ENCODE measurements around the gene FAM83F. TPM values are rescaled to one million over a fixed set of nuclear protein-coding genes. Genes with fewer than 3 reads are reported as not detected.

Gene FAM83F
- total RNA-seq, 1 donor from 2014 or later, result 1.4 TPM

- ATAC-seq (no peak), DNase-seq (no peak)
- Histone ChIP-seq H3K9me3 (no peaks in the 10 kb centered on the region), H3K27me3 (ENCODE audit: low read depth) (peaks cover 7% of the 10 kb centered on the region), H3K4me3 (no peak overlapping the region), H3K27ac (no peak overlapping the region), H3K4me1 (peaks cover 28% of the 10 kb centered on the region), H3K36me3 (no peaks in the 10 kb centered on the region)
- intact Hi-C loops (cut with DNase I), result no loop called here
- no peak for TF ChIP-seq CTCF (IDR thresholded peaks at IDR 0.05)
Observed at GRCh38 chr22:40037320-40037719, 42.6 kb downstream of the FAM83F start.

DNA sequence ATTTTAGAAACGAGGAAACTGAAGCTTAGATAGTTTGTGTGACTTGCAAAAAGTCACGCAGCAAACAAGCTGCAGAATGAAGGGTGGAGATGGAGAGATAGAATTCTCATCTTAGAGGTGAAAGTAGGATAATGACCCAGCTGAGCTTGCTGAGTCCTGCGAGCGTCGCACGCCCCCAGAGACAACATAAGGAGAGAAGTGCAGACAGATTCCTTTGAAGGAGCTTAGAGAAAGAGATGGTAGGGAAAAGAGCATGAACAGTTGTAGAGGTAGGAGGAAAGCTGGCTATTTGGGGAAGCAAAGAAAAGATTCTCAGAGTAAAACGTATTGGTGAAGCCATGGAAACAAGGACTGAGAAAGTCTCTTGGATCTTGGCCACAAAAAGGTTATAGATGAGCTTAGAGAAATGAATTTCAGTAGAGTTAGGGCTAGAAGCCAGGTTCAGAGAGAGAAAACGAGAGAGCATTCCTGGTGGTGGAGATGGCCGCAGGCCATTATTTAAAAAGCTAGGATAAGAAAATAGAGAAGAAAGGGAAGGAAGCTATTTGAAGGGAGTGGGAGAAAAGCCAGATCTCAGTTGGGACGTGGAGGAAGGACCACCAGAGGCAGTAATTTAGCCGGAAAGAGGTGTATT is 44.8 kb downstream of the FAM83F start:
- Histone ChIP-seq H3K9me3 (no peaks in the 10 kb centered on the region), H3K27me3 (ENCODE audit: low read depth) (peaks cover 7% of the 10 kb centered on the region), H3K27ac (no peak overlapping the region), H3K4me3 (no peak overlapping the region), H3K36me3 (no peaks in the 10 kb centered on the region), H3K4me1 (peaks cover 41% of the 10 kb centered on the region)
- no peak for TF ChIP-seq CTCF (IDR thresholded peaks at IDR 0.05)
- ATAC-seq (no peak), DNase-seq (no peak)
- intact Hi-C loops (cut with DNase I), result no loop called here

GRCh38 chr22:40040927-40041326 is 46.2 kb downstream of the FAM83F start:
- Histone ChIP-seq H3K27me3 (ENCODE audit: low read depth) (peaks cover 7% of the 10 kb centered on the region), H3K36me3 (no peaks in the 10 kb centered on the region), H3K27ac (peak overlapping the region; percentile 47), H3K9me3 (no peaks in the 10 kb centered on the region), H3K4me1 (peaks cover 46% of the 10 kb centered on the region), H3K4me3 (no peak overlapping the region)
- DNase-seq (no peak), ATAC-seq (no peak)
- intact Hi-C loops (cut with DNase I), result no loop called here
- TF ChIP-seq CTCF (IDR thresholded peaks at IDR 0.05), result no peak

DNA sequence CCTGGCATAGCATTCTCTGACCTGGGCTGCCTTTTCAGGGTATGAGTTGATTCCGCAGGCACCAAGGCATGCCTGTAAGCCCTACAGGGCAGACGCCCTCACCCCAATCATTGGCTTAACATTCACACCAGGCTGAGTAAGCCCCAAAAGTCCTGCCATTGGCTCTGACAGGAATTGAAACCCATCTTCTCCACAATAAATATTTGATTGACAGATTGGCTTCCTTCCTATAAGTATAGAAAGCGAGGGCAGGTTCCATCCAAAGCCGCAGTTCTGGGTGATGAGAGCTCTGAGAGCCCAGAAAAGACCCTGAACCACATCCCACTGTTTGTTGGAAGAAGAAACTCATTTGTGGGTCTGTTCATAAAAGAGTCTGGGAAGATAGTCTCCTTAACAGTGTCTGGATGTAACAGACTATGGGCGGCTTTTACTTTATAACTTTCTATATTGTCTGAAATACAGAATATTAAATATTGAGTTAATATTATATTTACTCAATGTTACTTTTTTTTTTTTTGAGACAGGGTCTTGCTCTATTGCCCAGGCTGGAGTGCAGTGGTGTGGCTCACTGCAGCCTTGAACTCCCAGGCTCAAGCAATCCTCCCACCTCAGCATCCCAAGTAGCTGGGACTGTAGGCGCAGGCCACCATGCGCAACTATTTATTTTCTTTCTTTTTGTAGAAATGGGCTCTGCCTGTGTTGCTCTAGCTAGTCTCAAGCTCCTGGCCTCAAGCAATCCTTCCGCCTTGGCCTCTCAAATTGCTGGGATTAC is 46.8 kb downstream of the FAM83F start:
- no peak overlapping the region for H3K4me3 ChIP-seq
- H3K27ac ChIP-seq, result peak overlapping the region; percentile 47
- DNase-seq (no peak), ATAC-seq (no peak)
- H3K27me3 ChIP-seq (ENCODE audit: low read depth), result peaks cover 7% of the 10 kb centered on the region
- no peaks in the 10 kb centered on the region for H3K36me3 ChIP-seq
- H3K9me3 ChIP-seq, result no peaks in the 10 kb centered on the region
- intact Hi-C loops (cut with DNase I), result no loop called here
- H3K4me1 ChIP-seq, result peaks cover 51% of the 10 kb centered on the region
- no peak for TF ChIP-seq CTCF (IDR thresholded peaks at IDR 0.05)

DNA sequence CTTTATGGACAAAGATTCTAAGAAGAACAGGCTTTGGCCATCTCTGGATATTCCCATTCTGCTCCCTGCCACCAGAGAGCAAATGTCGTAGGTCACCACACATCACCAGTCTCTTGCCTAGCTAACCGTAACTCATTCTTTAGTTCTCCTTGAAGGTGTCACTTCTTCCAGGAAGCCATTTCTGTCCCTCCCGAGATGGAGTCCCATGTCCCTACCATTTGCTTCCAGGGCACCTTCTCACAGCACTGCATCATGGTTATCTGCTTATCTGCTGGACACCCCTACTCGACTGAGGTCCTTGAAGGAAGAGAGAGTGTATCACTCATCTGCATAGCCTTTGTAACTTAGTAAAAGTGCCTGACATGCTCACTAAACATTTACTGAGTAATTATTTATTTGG is 47.6 kb downstream of the FAM83F start:
- Histone ChIP-seq H3K4me3 (no peak overlapping the region), H3K27ac (peak overlapping the region; percentile 95), H3K27me3 (ENCODE audit: low read depth) (peaks cover 7% of the 10 kb centered on the region), H3K36me3 (no peaks in the 10 kb centered on the region), H3K9me3 (no peaks in the 10 kb centered on the region), H3K4me1 (peaks cover 51% of the 10 kb centered on the region)
- no peak for TF ChIP-seq CTCF (IDR thresholded peaks at IDR 0.05)
- intact Hi-C loops (cut with DNase I), result no loop called here
- ATAC-seq (no peak), DNase-seq (no peak)
